Tibial artery (tissue), 4 donors: ENCODE results near the gene SLC6A9.

Experiments
- DNase-seq, 2 donors: peaks; one replicate each; pipeline ENCODE4 v3.0.0-alpha.2; 2019
- H3K27ac ChIP-seq, 2 donors: fragments of 200-600 bp; sonication (generic) in 1 of 2; 1 replicate in 1 of 2; 2 replicates in 1 of 2; pipeline ENCODE4 v1.5.1; 2018 to 2019; ENCODE audit warnings: mild to moderate bottlenecking in 1 of 2
- H3K27me3 ChIP-seq, 2 donors: fragments of 200-600 bp; sonication (generic) in 1 of 2; one replicate each; pipeline versions ENCODE4 v1.5.1 to v1.6.0; 2016 to 2019
- H3K36me3 ChIP-seq, 3 donors: fragments of 200-600 bp; sonication (generic) in 2 of 3; one replicate each; pipeline ENCODE4 v1.5.1; 2016 to 2019; ENCODE audit warnings: mild to moderate bottlenecking in 2 of 3
- H3K4me1 ChIP-seq, 4 donors: fragments of 200-600 bp; sonication (generic) in 2 of 4; 1 replicate in 3 of 4; 2 replicates in 1 of 4; pipeline ENCODE4 v1.5.1; 2016 to 2019
- H3K4me3 ChIP-seq, 2 donors: fragments of 200-600 bp; sonication (generic) in 1 of 2; 1 replicate in 1 of 2; 2 replicates in 1 of 2; pipeline ENCODE4 v1.5.1; 2018 to 2019; ENCODE audit warnings: mild to moderate bottlenecking in 2 of 2
- H3K9me3 ChIP-seq, 3 donors: fragments of 200-600 bp; sonication (generic) in 1 of 3; one replicate each; pipeline ENCODE4 v1.5.1; 2016 to 2019
- CTCF ChIP-seq, 2 experiments: fragments of 200-600 bp in 1 of 2; fragments of 450-650 bp in 1 of 2; IDR thresholded peaks; one replicate each; pipeline ENCODE4 v1.5.1; 2017 to 2019; ENCODE audit warnings: antibody characterized with exemption in 2 of 2, mild to moderate bottlenecking in 1 of 2, moderate library complexity in 1 of 2
- intact Hi-C: fragments of 100-400 bp; cut with DNase I; formaldehyde crosslinking; loops from one replicate; pipeline ENCODE4 v1.15.0; 2023; ENCODE audit warnings: low total_unique reads

The SLC6A9 gene

GRCh38 chr1:43998000-43998378 lies 33.3 kb downstream of the SLC6A9 start:
- DNase-seq: no peak
- Histone ChIP-seq H3K9me3 (no peaks in the 10 kb centered on the region), H3K36me3 (peaks cover 0 to 45% (median 6%) of the 10 kb centered on the region in 3 donors), H3K4me1 (peaks cover 0 to 9% (median 0%) of the 10 kb centered on the region in 4 donors), H3K27ac (no peak overlapping the region), H3K27me3 (no peaks in the 10 kb centered on the region), H3K4me3 (no peak overlapping the region)
- intact Hi-C loops: no loop called here
- TF ChIP-seq CTCF (IDR thresholded peaks at IDR 0.05): no peak

GRCh38 chr1:43997295-43997999 lies 33.8 kb downstream of the SLC6A9 start:
- peaks cover 0 to 40% (median 6%) of the 10 kb centered on the region in 3 donors for H3K36me3 ChIP-seq
- intact Hi-C loops: no loop called here
- no peak for DNase-seq
- H3K4me1 ChIP-seq: peaks cover 0 to 9% (median 0%) of the 10 kb centered on the region in 4 donors
- TF ChIP-seq CTCF (IDR thresholded peaks at IDR 0.05): no peak
- no peak overlapping the region for H3K4me3 ChIP-seq
- H3K9me3 ChIP-seq: no peaks in the 10 kb centered on the region
- H3K27ac ChIP-seq: no peak overlapping the region
- H3K27me3 ChIP-seq: no peaks in the 10 kb centered on the region

- no peaks in the 10 kb centered on the region for H3K27me3 ChIP-seq
- H3K36me3 ChIP-seq: peaks cover 0 to 33% (median 0%) of the 10 kb centered on the region in 3 donors
- DNase-seq: no peak
- intact Hi-C loops: no loop called here
- no peak overlapping the region for H3K4me3 ChIP-seq
- H3K9me3 ChIP-seq: no peaks in the 10 kb centered on the region
- no peak for TF ChIP-seq CTCF (IDR thresholded peaks at IDR 0.05)
- no peak overlapping the region for H3K27ac ChIP-seq
- H3K4me1 ChIP-seq: peaks cover 0 to 15% (median 5%) of the 10 kb centered on the region in 4 donors
Observed at GRCh38 chr1:43996733-43997115, 34.5 kb downstream of the SLC6A9 start.

- intact Hi-C loops: no loop called here
- no peak for DNase-seq
- H3K27ac ChIP-seq: no peak overlapping the region
Observed at GRCh38 chr1:43995984-43996732, 35.1 kb downstream of the SLC6A9 start.

More at GRCh38 chr1:43995984-43996732, 35.1 kb downstream of the SLC6A9 start:
- H3K36me3 ChIP-seq: peaks cover 0 to 27% (median 0%) of the 10 kb centered on the region in 3 donors
- no peak overlapping the region for H3K4me3 ChIP-seq
- peaks cover 2 to 15% (median 6%) of the 10 kb centered on the region in 4 donors for H3K4me1 ChIP-seq
- no peaks in the 10 kb centered on the region for H3K9me3 ChIP-seq
- H3K27me3 ChIP-seq: no peaks in the 10 kb centered on the region
- TF ChIP-seq CTCF (IDR thresholded peaks at IDR 0.05): no peak
